Thyroid gland (tissue), 4 donors: ENCODE measurements around the gene CA10. TPM values are rescaled to one million over a fixed set of nuclear protein-coding genes. Genes with fewer than 3 reads are reported as not detected.

Source experiments
- DNase-seq, 2 donors: peaks; one replicate each; pipeline ENCODE4 v3.0.0-alpha.2; 2019
- H3K27ac ChIP-seq, 3 donors: fragments of 200-600 bp; sonication (generic); 1 replicate in 2 of 3; 2 replicates in 1 of 3; pipeline ENCODE4 v1.5.1; 2016 to 2019; ENCODE audit warnings: mild to moderate bottlenecking in 1 of 3, moderate library complexity in 1 of 3
- H3K27me3 ChIP-seq: fragments of 200-600 bp; sonication (generic); one replicate; pipeline ENCODE4 v1.5.1; 2019
- H3K36me3 ChIP-seq, 2 donors: fragments of 200-600 bp; sonication (generic); one replicate each; pipeline ENCODE4 v1.5.1; 2016 to 2019
- H3K4me1 ChIP-seq, 2 donors: fragments of 200-600 bp; sonication (generic); one replicate each; pipeline ENCODE4 v1.5.1; 2017 to 2019
- H3K4me3 ChIP-seq, 3 donors: fragments of 200-600 bp; sonication (generic); replicated peaks in 1 of 3; 1 replicate in 2 of 3; 2 replicates in 1 of 3; pipeline ENCODE4 v1.5.1; 2016; ENCODE audit warnings: mild to moderate bottlenecking in 1 of 3
- H3K9me3 ChIP-seq: fragments of 200-600 bp; sonication (generic); one replicate; pipeline ENCODE4 v1.5.1; 2017
- CTCF ChIP-seq, 6 experiments: fragments of 200-600 bp in 3 of 6; fragments of 450-650 bp in 3 of 6; sonication (generic) in 3 of 6; IDR thresholded peaks; one replicate each; pipeline ENCODE4 v1.5.1; 2016 to 2019; ENCODE audit warnings: antibody characterized with exemption in 6 of 6, mild to moderate bottlenecking in 2 of 6, inconsistent platforms in 1 of 6, moderate library complexity in 1 of 6
- POLR2A ChIP-seq, 2 donors: fragments of 450-650 bp; IDR thresholded peaks; one replicate each; pipeline ENCODE4 v1.6.1; 2017; ENCODE audit warnings: antibody characterized with exemption in 2 of 2, mild to moderate bottlenecking in 2 of 2, moderate library complexity in 1 of 2
- WGBS, 2 donors: methylation state at CpG; one replicate each; pipeline ENCODE4 v1.1.5; 2017; 5-methylcytosine and 5-hydroxymethylcytosine counted together
- intact Hi-C: fragments of 100-400 bp; cut with DNase I; formaldehyde crosslinking; loops from one replicate; pipeline ENCODE4 v1.15.1; 2023
- total RNA-seq, 4 donors: library from RNA; depleted of rRNA; stranded (reverse); fragments of >200 nt; gene quantifications; one replicate each; pipeline ENCODE4 v1.2.3, GENCODE V29; 2016

The CA10 gene
- total RNA-seq, 4 donors from 2014 or later: not detected

- peaks cover 19 to 21% of the 10 kb centered on the region in 2 donors for H3K4me1 ChIP-seq
- intact Hi-C loops: no loop called here
- TF ChIP-seq POLR2A (IDR thresholded peaks at IDR 0.05): no peak
- TF ChIP-seq CTCF (IDR thresholded peaks at IDR 0.05): no peak
- 87 to 89% methylated on average over 1 of the region's 1 CpG for WGBS, 2 donors
- no peak overlapping the region for H3K27ac ChIP-seq
- H3K4me3 ChIP-seq: no peak overlapping the region
- no peaks in the 10 kb centered on the region for H3K27me3 ChIP-seq
- no peaks in the 10 kb centered on the region for H3K9me3 ChIP-seq
- H3K36me3 ChIP-seq: no peaks in the 10 kb centered on the region
- DNase-seq: no peak
Observed at GRCh38 chr17:51841669-51842068, 316.8 kb downstream of the CA10 start.

- no peak for DNase-seq
- no peaks in the 10 kb centered on the region for H3K27me3 ChIP-seq
- no peaks in the 10 kb centered on the region for H3K9me3 ChIP-seq
- 91 to 92% methylated on average over 3 of the region's 3 CpGs for WGBS, 2 donors
- intact Hi-C loops: no loop called here
- no peak overlapping the region for H3K4me3 ChIP-seq
- no peak overlapping the region for H3K27ac ChIP-seq
- no peak for TF ChIP-seq POLR2A (IDR thresholded peaks at IDR 0.05)
- no peak for TF ChIP-seq CTCF (IDR thresholded peaks at IDR 0.05)
- no peaks in the 10 kb centered on the region for H3K36me3 ChIP-seq
- peaks cover 9 to 18% of the 10 kb centered on the region in 2 donors for H3K4me1 ChIP-seq
Observed at GRCh38 chr17:51840688-51841087, 317.8 kb downstream of the CA10 start.

GRCh38 chr17:51833620-51834019 lies 324.9 kb downstream of the CA10 start:
- Histone ChIP-seq H3K27ac (no peak overlapping the region), H3K9me3 (no peaks in the 10 kb centered on the region), H3K27me3 (no peaks in the 10 kb centered on the region), H3K4me1 (peaks cover 42 to 50% of the 10 kb centered on the region in 2 donors), H3K36me3 (no peaks in the 10 kb centered on the region), H3K4me3 (no peak overlapping the region)
- TF ChIP-seq POLR2A (IDR thresholded peaks at IDR 0.05) (no peak), CTCF (IDR thresholded peaks at IDR 0.05) (no peak)
- intact Hi-C loops: no loop called here
- 89% methylated on average over 3 of the region's 3 CpGs for WGBS, 2 donors
- DNase-seq: no peak

GRCh38 chr17:51833045-51833444 lies 325.5 kb downstream of the CA10 start:
- no peak for DNase-seq
- Histone ChIP-seq H3K27ac (peak overlapping the region in 2 of 3 donors; percentile 20 to 89), H3K9me3 (no peaks in the 10 kb centered on the region), H3K4me1 (peaks cover 47 to 55% of the 10 kb centered on the region in 2 donors), H3K27me3 (no peaks in the 10 kb centered on the region), H3K4me3 (no peak overlapping the region), H3K36me3 (no peaks in the 10 kb centered on the region)
- intact Hi-C loops: no loop called here
- TF ChIP-seq CTCF (IDR thresholded peaks at IDR 0.05) (no peak), POLR2A (IDR thresholded peaks at IDR 0.05) (no peak)
- 63 to 67% methylated on average over 2 of the region's 2 CpGs for WGBS, 2 donors

- intact Hi-C loops: no loop called here
- no peak for DNase-seq
- no peaks in the 10 kb centered on the region for H3K9me3 ChIP-seq
- no peak overlapping the region for H3K4me3 ChIP-seq
- WGBS, 2 donors: 71 to 72% methylated on average over 3 of the region's 3 CpGs
- no peaks in the 10 kb centered on the region for H3K36me3 ChIP-seq
- no peak for TF ChIP-seq CTCF (IDR thresholded peaks at IDR 0.05)
- TF ChIP-seq POLR2A (IDR thresholded peaks at IDR 0.05): no peak
- peaks cover 49 to 50% of the 10 kb centered on the region in 2 donors for H3K4me1 ChIP-seq
- peak overlapping the region; percentile 61 to 89 (median 70) for H3K27ac ChIP-seq
- no peaks in the 10 kb centered on the region for H3K27me3 ChIP-seq
Observed at GRCh38 chr17:51830886-51831285, 327.6 kb downstream of the CA10 start.
